Omental fat pad (tissue), 4 donors: ENCODE measurements around the gene MC1R. TPM values are rescaled to one million over a fixed set of nuclear protein-coding genes. Genes with fewer than 3 reads are reported as not detected.

Experiments
- ATAC-seq: fragments of 150-250 bp; one replicate; pipeline ENCODE4 v1.9.1; 2016; ENCODE audit warnings: mild to moderate bottlenecking, moderate library complexity; ENCODE audit not compliant: low FRiP score
- DNase-seq: peaks from one replicate; pipeline ENCODE4 v3.0.0-alpha.2; 2019; ENCODE audit warnings: low spot score
- total RNA-seq, 4 donors: library from RNA; depleted of rRNA; stranded (reverse); fragments of >200 nt; gene quantifications; one replicate each; pipeline ENCODE4 v1.1.0, GENCODE V29; 2016
- TF ChIP-seq, protein P1 (sequence below), 3 donors: fragments of 450-650 bp; IDR thresholded peaks; one replicate each; pipeline ENCODE4 v1.5.1; 2016 to 2017; ENCODE audit warnings: antibody characterized with exemption in 3 of 3, mild to moderate bottlenecking in 3 of 3, moderate library complexity in 2 of 3

The MC1R gene
- total RNA-seq, 4 donors from 2014 or later, result 2.5 to 7.4 (median 6.0) TPM

DNA sequence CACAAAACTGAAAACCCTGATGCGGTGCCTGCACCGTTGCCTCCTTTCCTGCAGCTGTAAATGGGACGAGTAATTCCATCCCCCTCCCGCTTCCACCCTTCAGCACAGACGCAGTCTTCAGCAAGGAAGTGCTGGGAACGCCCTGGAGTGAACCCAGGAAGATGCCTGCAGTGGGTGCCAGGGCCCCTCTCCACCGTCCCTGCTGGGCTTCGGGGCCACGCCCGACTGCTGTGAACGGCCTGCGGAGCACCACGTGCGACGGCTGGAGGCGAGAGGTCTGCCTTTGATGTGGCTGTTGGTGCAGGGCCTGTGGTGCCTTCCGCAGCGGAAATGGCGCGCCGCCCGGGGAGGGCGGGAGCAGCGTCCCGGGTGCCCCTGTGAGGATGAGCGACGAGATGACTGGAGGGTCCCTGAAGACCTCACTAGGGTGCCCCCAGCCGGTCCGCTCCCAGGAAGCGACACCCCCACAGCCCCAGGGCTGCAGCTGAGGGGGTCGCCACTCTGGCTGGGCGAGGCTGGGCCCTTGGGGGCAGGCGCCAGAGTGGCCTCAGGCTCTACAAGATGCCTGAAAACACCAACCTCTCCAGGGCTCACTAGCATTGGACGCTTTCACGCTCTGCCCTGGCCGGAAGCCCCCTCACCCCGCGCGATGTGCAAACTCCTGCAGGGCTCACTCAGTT lies 749 bp upstream of the MC1R start:
- DNase-seq (no peak), ATAC-seq (peak; percentile 52)
- TF ChIP-seq, protein P1, sequence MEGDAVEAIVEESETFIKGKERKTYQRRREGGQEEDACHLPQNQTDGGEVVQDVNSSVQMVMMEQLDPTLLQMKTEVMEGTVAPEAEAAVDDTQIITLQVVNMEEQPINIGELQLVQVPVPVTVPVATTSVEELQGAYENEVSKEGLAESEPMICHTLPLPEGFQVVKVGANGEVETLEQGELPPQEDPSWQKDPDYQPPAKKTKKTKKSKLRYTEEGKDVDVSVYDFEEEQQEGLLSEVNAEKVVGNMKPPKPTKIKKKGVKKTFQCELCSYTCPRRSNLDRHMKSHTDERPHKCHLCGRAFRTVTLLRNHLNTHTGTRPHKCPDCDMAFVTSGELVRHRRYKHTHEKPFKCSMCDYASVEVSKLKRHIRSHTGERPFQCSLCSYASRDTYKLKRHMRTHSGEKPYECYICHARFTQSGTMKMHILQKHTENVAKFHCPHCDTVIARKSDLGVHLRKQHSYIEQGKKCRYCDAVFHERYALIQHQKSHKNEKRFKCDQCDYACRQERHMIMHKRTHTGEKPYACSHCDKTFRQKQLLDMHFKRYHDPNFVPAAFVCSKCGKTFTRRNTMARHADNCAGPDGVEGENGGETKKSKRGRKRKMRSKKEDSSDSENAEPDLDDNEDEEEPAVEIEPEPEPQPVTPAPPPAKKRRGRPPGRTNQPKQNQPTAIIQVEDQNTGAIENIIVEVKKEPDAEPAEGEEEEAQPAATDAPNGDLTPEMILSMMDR (IDR thresholded peaks at IDR 0.05), result no peak

DNA sequence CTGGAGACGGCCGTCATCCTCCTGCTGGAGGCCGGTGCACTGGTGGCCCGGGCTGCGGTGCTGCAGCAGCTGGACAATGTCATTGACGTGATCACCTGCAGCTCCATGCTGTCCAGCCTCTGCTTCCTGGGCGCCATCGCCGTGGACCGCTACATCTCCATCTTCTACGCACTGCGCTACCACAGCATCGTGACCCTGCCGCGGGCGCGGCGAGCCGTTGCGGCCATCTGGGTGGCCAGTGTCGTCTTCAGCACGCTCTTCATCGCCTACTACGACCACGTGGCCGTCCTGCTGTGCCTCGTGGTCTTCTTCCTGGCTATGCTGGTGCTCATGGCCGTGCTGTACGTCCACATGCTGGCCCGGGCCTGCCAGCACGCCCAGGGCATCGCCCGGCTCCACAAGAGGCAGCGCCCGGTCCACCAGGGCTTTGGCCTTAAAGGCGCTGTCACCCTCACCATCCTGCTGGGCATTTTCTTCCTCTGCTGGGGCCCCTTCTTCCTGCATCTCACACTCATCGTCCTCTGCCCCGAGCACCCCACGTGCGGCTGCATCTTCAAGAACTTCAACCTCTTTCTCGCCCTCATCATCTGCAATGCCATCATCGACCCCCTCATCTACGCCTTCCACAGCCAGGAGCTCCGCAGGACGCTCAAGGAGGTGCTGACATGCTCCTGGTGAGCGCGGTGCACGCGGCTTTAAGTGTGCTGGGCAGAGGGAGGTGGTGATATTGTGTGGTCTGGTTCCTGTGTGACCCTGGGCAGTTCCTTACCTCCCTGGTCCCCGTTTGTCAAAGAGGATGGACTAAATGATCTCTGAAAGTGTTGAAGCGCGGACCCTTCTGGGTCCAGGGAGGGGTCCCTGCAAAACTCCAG lies 1.1 kb downstream of the MC1R start:
- TF ChIP-seq, protein P1 (IDR thresholded peaks at IDR 0.05), result no peak
- no peak for DNase-seq
- no peak for ATAC-seq

- no peak for ATAC-seq
- DNase-seq, result no peak
- TF ChIP-seq, protein P1 (IDR thresholded peaks at IDR 0.05), result no peak
Observed at GRCh38 chr16:89920723-89921122, 2.1 kb downstream of the MC1R start.

- ATAC-seq, result no peak
- TF ChIP-seq, protein P1 (IDR thresholded peaks at IDR 0.05), result no peak
- no peak for DNase-seq
Observed at GRCh38 chr16:89921131-89921701, 2.6 kb downstream of the MC1R start.

DNA sequence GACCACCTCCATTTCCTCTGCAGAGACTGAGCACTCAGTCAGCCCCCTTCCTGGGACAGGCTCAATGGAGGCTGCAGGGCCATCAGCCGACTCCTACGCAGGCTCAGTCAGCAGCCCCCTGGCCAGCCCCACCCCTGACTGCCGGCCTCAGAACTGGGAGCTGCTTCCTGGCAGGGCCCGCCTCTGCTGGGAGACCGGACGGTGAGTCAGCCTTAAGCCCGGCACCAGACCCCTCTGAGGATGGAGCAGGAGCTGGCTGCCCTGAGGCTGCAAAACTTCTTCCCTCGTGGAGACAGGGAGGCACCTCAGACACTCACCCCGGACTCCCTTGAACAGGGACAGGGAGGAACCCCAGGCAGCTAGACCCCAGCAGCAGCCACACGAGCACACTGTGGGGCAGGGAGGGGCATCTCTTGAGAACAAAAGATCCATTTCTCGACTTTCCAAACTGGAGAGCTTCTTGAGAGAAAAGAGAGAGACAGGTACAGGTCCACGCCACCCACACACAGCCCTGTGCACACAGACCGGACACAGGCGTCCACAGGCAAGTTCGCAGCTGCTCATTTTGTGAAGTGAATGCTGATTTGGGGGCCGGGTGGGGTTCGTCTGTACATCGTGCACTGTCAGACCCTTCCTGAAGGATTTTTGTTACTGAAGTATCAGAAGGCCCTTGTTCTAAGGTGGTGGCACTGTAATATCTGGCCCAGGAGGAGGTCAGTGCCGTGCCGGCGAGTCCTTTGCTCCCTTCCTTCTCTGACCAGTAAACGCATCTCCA lies 3.2 kb downstream of the MC1R start:
- ATAC-seq (peak; percentile 77), DNase-seq (peak; percentile 56)
- TF ChIP-seq, protein P1 (IDR thresholded peaks at IDR 0.05), result no peak

GRCh38 chr16:89922477-89922883 lies 3.8 kb downstream of the MC1R start:
- peak; percentile 35 for ATAC-seq
- peak; percentile 89 for DNase-seq
- TF ChIP-seq, protein P1 (IDR thresholded peaks at IDR 0.05), result no peak
